ELF-1 (cell line): Measurements from ENCODE around the gene MTHFD2.
A peak's percentile ranks its signal among the peaks of the same experiment; 100 is the strongest.
"Not testable (repeated sequence)": the region's sequence is repeated elsewhere in the genome, so short reads cannot be mapped to it uniquely, and the experiment has no call there.

Experiments used
- DNase-seq: peaks from one replicate; pipeline ENCODE4 v3.0.0-alpha.2; 2016; ENCODE audit warnings: low read depth, low spot score

The MTHFD2 gene

GRCh38 chr2:74198461-74199274 lies at the start of gene MTHFD2:
Gene MTHFD2, plus strand, starts transcription at chr2:74198615. Its CDS starts 27 bp downstream, at chr2:74198642.
- peak; percentile 99 for DNase-seq

GRCh38 chr2:74149247-74149525 lies 49.2 kb upstream of the MTHFD2 start:
- no peak for DNase-seq

- no peak for DNase-seq
These were observed 48.7 kb upstream of the MTHFD2 start for GRCh38 chr2:74149570-74150319.

- DNase-seq: no peak
These were observed 45.5 kb upstream of the MTHFD2 start for GRCh38 chr2:74152954-74153353.

DNA sequence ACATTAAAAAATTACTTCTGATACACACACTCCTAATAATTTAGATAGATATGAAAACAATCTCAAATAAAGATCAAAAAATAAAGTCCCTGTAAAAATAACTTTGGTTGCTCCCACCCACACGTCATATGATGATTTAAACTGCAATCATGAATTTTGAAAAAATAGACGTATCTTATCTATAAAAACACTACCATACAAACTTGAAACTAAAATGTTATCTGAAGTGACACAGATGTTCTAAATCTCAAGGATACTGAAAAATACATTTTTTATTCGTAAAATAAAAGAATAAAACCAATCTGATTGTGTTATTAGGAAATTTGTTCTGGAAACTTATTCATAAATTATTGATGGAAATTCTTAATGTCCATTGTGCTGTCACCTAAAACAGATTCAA lies 42.6 kb upstream of the MTHFD2 start:
- no peak for DNase-seq

DNA sequence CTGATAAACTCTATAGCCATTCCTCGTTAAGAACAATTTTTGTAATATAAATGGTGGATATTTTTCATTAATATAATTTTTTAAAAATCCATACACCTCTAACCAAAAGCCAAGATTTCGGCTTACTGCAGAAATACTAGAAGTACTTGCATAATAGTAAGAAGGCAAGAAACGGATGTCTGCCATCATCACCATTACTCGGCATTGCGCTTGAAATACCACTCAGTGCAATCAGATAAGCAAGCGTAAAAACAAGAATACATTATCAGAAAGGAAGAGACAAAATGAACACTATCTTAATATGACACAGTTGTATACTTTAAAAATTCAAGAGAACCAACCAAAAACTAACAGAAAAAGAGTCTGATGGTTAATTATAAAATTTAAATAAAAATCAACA lies 35.5 kb upstream of the MTHFD2 start:
- DNase-seq: no peak

DNA sequence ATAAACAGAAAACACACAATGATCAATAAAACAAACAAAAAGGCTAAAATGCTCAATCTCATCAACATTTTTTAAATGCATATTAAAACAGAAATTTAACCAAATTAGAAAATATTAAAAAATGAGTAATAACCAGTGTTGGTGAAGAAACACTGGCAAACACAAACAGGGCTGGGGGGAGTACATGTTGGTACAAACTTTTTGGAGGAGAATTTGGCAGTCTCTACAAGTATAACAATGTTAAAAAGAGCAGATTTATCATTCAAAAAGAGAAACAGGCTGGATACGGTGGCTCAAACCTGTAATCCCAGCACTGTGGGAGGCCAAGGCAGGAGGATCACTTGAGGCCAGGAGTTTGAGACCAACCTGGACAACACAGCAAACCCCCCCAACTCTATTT lies 33.7 kb upstream of the MTHFD2 start:
- no peak for DNase-seq

- no peak for DNase-seq
These were observed 29.7 kb upstream of the MTHFD2 start for GRCh38 chr2:74168739-74169138.

GRCh38 chr2:74174909-74175308 lies 23.5 kb upstream of the MTHFD2 start:
- DNase-seq: no peak

GRCh38 chr2:74177696-74178095 lies 20.7 kb upstream of the MTHFD2 start:
- no peak for DNase-seq

DNA sequence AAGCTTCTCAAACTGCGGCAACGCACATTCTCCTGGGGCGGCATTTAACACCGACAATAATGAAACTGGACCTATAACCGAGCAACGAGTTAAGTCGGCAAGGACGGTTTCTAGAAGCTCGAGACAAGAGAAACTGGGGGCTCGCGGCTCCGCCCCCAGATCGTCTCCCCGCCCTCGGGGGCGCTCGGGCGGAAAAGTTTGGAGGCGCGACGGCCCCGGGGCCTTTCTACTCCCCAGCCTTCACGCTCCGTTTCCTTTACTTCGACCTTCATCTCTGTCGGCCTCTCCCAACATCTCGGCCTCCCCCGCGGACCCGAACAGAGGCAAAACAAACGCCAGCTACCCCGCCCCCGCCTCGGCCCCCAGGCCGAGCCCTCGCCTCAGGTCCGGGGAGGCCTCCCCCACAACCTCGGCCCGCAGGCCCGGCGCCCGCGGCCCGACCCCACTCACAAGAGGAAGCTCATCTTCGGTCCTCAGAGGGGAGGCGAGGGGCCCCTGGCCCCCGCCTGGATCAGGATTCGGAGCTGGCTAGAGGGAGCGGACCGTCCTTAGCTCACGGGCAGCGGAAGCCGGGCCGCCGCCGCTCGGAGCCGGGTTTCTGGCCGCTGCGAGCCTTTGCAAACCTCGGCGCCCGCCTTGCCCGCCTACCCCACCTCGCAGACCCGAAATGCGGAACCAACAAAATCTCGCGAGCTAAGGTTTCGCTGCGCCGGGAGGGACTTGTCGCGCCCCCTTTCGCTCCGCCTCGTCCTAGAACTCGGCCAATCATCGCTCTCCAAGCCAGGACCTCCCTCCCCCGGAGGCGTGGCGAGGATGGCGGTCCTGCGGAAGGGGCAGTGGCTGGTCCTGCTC lies 20.0 kb upstream of the MTHFD2 start, which contains the start of gene MOB1A:
MOB1A (minus strand) TSS at position 669 of the 852 bp plus-strand sequence; CDS start at position 464, 205 bp downstream.
- peak; percentile 99 for DNase-seq

GRCh38 chr2:74179063-74179865 lies 19.2 kb upstream of the MTHFD2 start:
- DNase-seq: no peak

GRCh38 chr2:74181739-74182138 lies 16.7 kb upstream of the MTHFD2 start:
- DNase-seq: no peak

- DNase-seq: no peak
These were observed 14.5 kb upstream of the MTHFD2 start for GRCh38 chr2:74183878-74184277.

DNA sequence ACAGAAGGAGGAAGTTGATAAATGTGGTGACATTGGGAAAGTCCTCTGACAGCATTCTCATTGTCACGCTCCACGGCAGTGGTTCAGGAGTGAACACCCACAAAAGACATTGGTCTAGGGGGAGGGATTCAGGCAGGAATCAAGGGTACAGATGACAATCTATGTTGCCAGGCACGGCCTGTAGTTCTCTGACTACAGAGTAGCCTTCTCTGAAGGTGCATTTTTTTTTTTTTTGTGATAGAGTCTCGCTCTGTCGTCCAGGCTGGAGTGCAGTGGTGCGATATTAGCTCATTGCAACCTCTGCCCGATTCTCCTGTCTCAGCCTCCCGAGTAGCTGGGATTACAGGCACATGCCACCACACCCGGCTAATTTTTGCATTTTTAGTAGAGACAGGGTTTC lies 12.4 kb upstream of the MTHFD2 start:
- no peak for DNase-seq

GRCh38 chr2:74186706-74187105 lies 11.7 kb upstream of the MTHFD2 start:
- DNase-seq: not testable (repeated sequence)

GRCh38 chr2:74188018-74188601 lies 10.3 kb upstream of the MTHFD2 start:
- DNase-seq: peak; percentile 39

GRCh38 chr2:74188696-74189095 lies 9.7 kb upstream of the MTHFD2 start:
- no peak for DNase-seq

DNA sequence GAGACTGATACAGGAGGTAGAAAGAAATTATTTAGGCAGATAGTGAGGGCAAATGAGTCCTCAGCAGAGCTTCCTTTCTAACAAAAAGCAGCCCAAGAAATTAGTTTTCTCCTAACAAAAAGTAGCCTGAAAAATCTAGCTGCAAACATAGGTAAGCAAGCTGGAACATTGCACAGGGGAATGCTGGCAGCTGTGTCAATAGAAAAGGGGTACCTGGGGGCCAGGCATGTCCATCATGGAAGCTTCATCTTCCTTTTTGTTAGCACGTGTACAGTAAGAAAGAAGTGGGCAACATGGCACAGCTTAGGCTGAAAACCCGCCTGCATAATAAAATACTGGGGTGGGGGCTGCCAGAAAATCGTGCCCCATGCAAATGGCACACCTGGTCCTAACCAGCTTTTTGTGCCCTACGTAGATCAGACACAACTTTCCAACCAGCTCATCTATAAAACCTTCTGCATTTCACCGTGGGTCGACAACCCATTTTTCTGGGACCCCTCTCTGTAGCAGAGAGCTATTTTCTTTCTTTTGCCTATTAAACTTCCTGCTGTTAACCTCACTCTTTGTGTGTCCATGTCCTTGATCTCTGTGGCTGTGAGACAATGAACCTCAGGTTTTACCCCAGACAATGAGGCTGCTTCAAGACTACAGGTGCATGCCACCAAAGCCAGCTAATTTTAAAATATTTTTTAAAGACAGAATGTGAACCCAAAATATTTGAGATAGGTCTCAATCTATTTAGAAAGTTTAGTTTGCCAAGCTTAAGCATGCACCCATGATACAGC lies 6.6 kb upstream of the MTHFD2 start:
- no peak for DNase-seq

GRCh38 chr2:74194799-74195198 lies 3.6 kb upstream of the MTHFD2 start:
- DNase-seq: no peak
